Ascending aorta (tissue), 2 donors: ENCODE measurements around the gene BRMS1. TPM values are rescaled to one million over a fixed set of nuclear protein-coding genes. Genes with fewer than 3 reads are reported as not detected.

Source experiments
- DNase-seq, 2 donors: peaks; one replicate each; pipeline ENCODE4 v3.0.0-alpha.2; 2019; ENCODE audit warnings: low spot score in 2 of 2
- H3K27ac ChIP-seq, 2 donors: fragments of 200-600 bp; sonication (generic); one replicate each; pipeline ENCODE4 v1.5.1; 2016 to 2017; ENCODE audit warnings: mild to moderate bottlenecking in 1 of 2
- H3K27me3 ChIP-seq: fragments of 200-600 bp; sonication (generic); one replicate; pipeline ENCODE4 v1.5.1; 2017
- H3K36me3 ChIP-seq, 2 donors: fragments of 200-600 bp; sonication (generic); one replicate each; pipeline ENCODE4 v1.5.1; 2016
- H3K4me1 ChIP-seq, 2 donors: fragments of 200-600 bp; sonication (generic); one replicate each; pipeline ENCODE4 v1.5.1; 2016 to 2017; ENCODE audit warnings: mild to moderate bottlenecking in 1 of 2
- H3K4me3 ChIP-seq, 2 donors: fragments of 200-600 bp; sonication (generic); one replicate each; pipeline ENCODE4 v1.5.1; 2016 to 2017; ENCODE audit warnings: mild to moderate bottlenecking in 1 of 2
- H3K9me3 ChIP-seq, 2 donors: fragments of 200-600 bp; sonication (generic); one replicate each; pipeline ENCODE4 v1.5.1; 2016
- intact Hi-C: fragments of 100-400 bp; cut with DNase I; formaldehyde crosslinking; loops from one replicate; pipeline ENCODE4 v1.15.1; 2023
- total RNA-seq: library from RNA; depleted of rRNA; stranded (reverse); fragments of >200 nt; gene quantifications from one replicate; pipeline ENCODE4 v1.1.0, GENCODE V29; 2016
- TF ChIP-seq, protein P1 (sequence below), 3 experiments: fragments of 200-600 bp in 2 of 3; fragments of 450-650 bp in 1 of 3; sonication (generic) in 2 of 3; IDR thresholded peaks; one replicate each; pipeline ENCODE4 v1.5.1; 2016 to 2019; ENCODE audit warnings: antibody characterized with exemption in 3 of 3, mild to moderate bottlenecking in 1 of 3, moderate library complexity in 1 of 3

BRMS1 gene
- total RNA-seq, 1 donor from 2014 or later = 24.8 TPM

DNA sequence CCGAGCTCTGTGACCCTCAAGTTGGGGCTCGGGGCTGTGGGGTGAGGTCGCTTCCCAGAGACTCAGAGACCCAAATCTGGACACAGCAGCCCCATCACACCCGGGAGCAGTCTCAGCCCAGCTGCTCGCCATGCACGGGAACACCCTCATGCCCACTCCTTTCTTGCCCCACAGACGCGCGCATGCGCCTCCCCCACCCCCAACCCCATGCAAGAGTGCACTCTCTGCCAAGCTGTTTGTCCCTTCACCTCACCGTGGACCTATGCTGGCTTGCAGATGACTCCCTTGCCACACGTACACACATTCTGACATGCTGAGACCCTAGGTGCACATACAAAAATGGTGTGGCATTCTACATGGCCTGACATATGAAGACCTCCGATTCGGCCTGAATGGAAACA lies 27.6 kb downstream of the BRMS1 start:
- Histone ChIP-seq H3K36me3 (no peaks in the 10 kb centered on the region), H3K27me3 (no peaks in the 10 kb centered on the region), H3K27ac (peak overlapping the region; percentile 51 to 77), H3K4me3 (peak overlapping the region; percentile 47 to 85), H3K9me3 (no peaks in the 10 kb centered on the region), H3K4me1 (peaks cover 20 to 25% of the 10 kb centered on the region in 2 donors)
- intact Hi-C loops = no loop called here
- TF ChIP-seq, protein P1, sequence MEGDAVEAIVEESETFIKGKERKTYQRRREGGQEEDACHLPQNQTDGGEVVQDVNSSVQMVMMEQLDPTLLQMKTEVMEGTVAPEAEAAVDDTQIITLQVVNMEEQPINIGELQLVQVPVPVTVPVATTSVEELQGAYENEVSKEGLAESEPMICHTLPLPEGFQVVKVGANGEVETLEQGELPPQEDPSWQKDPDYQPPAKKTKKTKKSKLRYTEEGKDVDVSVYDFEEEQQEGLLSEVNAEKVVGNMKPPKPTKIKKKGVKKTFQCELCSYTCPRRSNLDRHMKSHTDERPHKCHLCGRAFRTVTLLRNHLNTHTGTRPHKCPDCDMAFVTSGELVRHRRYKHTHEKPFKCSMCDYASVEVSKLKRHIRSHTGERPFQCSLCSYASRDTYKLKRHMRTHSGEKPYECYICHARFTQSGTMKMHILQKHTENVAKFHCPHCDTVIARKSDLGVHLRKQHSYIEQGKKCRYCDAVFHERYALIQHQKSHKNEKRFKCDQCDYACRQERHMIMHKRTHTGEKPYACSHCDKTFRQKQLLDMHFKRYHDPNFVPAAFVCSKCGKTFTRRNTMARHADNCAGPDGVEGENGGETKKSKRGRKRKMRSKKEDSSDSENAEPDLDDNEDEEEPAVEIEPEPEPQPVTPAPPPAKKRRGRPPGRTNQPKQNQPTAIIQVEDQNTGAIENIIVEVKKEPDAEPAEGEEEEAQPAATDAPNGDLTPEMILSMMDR (IDR thresholded peaks at IDR 0.05) = no peak
- no peak for DNase-seq

DNA sequence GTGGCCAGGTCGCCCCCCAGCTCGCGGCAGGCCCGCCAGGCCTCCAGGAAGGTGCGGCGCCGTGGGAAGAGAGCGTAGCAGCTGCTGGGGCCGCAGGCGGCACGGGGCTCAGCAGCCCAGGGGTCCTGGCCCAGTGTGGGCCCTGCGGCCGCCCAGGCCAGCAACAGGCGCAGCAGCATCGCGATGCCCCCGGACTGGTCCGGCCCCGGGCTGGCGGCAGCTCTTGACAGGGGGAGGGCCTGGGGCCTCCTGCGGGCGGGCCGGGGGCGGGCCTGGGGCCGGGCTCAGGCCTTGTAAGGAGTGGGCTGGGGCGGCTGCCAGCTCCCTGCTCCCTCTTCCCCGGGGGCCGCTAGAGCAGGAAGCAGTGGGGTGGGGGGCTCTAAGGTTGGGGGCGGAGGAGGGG lies 28.1 kb downstream of the BRMS1 start, which contains the start of gene CD248:
CD248 (minus strand) TSS at position 196 of the 403 bp plus-strand sequence; CDS start at position 179, 17 bp downstream.
- TF ChIP-seq, protein P1 (IDR thresholded peaks at IDR 0.05) = no peak
- DNase-seq = peak in 1 of 2 donors; percentile 78

DNA sequence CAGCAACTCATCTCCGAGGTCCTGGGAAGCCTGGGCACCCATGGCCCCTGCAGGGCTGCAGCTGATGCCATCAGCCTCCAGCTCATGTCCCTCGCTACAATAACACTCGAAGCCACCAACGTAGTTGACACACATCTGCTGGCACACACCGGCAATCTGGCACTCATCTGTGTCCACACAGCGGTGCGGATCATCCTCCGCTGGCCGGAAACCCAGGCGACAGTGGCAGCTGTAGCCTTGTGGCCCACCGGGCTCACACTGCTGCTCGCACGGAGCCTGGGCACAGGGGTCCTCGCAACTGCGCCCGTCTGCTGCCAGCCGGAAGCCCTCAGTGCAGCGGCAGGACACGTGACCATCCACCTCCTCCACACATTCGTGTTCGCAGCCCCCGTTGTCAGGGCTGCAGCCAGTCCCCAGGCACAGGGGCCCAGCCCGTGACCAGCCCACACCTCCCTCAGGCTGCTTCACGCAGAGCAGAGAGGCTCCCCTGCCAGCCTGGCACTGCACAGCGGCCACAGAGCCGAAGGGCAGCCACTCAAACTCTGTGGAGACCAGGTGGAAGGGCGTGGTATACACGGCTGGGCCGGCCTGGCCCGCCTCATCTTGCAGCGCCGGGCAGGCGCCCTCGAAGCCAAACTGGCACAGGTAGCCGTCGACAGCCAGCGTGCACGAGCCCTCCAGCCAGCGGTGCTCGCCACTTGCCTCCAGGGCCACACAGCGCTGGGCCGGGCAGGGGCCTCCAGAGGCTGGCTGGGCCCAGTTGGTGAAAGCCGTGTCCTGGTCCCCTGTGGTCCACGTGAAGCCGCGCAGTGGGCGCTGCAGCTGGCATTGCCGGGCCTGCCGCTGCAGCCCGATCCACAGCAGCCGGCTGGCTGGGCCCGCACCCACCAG lies 28.7 kb downstream of the BRMS1 start:
- H3K4me3 ChIP-seq = peak overlapping the region; percentile 47 to 85
- no peak for DNase-seq
- no peaks in the 10 kb centered on the region for H3K27me3 ChIP-seq
- intact Hi-C loops = no loop called here
- peak overlapping the region; percentile 51 to 77 for H3K27ac ChIP-seq
- TF ChIP-seq, protein P1 (IDR thresholded peaks at IDR 0.05) = no peak
- no peaks in the 10 kb centered on the region for H3K9me3 ChIP-seq
- peaks cover 20 to 25% of the 10 kb centered on the region in 2 donors for H3K4me1 ChIP-seq
- H3K36me3 ChIP-seq = no peaks in the 10 kb centered on the region

More for the DNA sequence above, 28.1 kb downstream of the BRMS1 start, which contains the start of gene CD248:
- Histone ChIP-seq H3K27ac (peak within 1 kb of the TSS; percentile 51 to 77), H3K9me3 (no peaks in the 10 kb centered on the region), H3K4me1 (peaks cover 20 to 25% of the 10 kb centered on the region in 2 donors), H3K36me3 (no peaks in the 10 kb centered on the region), H3K4me3 (peak within 1 kb of the TSS; percentile 47 to 85), H3K27me3 (no peaks in the 10 kb centered on the region)
- intact Hi-C loops = no loop called here

DNA sequence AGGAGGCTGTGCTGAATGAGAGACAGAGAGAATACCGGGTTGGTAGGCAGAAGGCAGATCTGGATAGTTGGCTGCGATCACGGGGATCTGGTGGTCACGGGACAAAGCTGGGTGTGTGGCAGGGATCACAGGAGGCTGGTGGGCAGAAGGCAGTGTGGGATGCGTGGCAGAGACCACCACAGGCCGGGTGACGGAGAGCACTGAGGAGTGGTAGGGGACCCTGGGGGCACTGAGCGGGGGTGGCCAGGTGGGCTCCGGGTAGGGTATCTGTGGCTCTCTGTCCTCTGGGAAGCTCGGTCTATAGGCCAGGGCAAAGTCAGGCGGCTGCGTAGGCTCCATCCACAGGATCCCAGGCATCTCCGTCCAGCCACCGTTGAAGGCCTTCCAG lies 29.4 kb downstream of the BRMS1 start:
- no peak for DNase-seq
- Histone ChIP-seq H3K9me3 (no peaks in the 10 kb centered on the region), H3K4me3 (peak overlapping the region in 1 of 2 donors; percentile 85), H3K36me3 (no peaks in the 10 kb centered on the region), H3K4me1 (peaks cover 20 to 25% of the 10 kb centered on the region in 2 donors), H3K27ac (peak overlapping the region; percentile 1 to 8), H3K27me3 (no peaks in the 10 kb centered on the region)
- intact Hi-C loops = no loop called here
- TF ChIP-seq, protein P1 (IDR thresholded peaks at IDR 0.05) = no peak

DNA sequence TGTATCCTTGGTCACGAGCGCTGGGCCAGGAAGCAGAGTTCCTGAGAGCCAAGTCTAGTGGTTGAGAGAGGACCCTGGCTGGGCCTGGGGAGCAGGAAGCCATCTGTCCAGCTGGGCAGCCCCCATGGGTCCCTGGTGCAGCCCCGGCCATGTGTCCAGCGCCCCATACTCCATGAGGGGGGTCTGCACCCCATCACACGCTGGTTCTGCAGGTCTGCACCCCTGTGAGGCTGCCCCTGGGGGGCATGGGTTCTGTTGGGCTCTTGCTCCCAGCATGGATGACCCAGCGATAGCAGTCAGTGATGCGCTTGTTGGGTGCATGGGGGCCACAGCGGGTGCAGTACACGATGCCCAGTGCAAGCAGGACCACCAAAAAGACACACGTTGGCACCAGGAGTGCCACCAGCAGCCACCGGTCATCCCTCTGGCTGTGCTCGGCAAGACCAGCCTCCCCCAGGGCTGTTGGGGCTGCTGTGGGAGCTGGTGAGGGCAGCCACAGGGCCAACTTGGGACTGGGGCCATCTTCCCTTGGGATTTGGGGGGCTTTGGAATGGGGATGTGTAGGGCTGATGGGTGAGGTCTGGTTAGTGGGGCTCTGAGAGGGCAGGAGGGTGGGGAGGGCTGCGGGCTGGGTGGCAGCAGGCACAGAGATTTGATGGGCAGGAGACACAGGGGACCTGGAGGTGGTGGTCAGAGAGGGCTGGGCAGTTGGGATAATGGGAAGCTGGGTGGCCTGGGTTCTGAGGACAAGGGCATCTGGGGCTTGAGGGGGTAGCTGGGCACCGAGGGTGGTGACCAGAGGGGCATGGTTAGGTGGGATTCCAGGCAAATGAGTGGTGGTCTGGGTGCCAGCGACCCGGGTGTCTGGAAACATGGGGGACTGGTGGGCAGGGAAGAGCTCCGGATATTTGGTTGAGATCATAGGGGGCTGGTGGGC lies 30.1 kb downstream of the BRMS1 start:
- no peaks in the 10 kb centered on the region for H3K27me3 ChIP-seq
- peak overlapping the region in 1 of 2 donors; percentile 1 for H3K27ac ChIP-seq
- H3K4me3 ChIP-seq = peak overlapping the region in 1 of 2 donors; percentile 85
- TF ChIP-seq, protein P1 (IDR thresholded peaks at IDR 0.05) = no peak
- DNase-seq = no peak
- H3K9me3 ChIP-seq = no peaks in the 10 kb centered on the region
- intact Hi-C loops = loop anchor here (5.0 kb wide), 1 partner anchor 72 kb away; no protein-coding TSS in a partner anchor
- peaks cover 20 to 25% of the 10 kb centered on the region in 2 donors for H3K4me1 ChIP-seq
- no peaks in the 10 kb centered on the region for H3K36me3 ChIP-seq
